ENCODE data around the gene NPPB.
A peak's percentile ranks its signal among the peaks of the same experiment; 100 is the strongest.

The NPPB gene

DNA sequence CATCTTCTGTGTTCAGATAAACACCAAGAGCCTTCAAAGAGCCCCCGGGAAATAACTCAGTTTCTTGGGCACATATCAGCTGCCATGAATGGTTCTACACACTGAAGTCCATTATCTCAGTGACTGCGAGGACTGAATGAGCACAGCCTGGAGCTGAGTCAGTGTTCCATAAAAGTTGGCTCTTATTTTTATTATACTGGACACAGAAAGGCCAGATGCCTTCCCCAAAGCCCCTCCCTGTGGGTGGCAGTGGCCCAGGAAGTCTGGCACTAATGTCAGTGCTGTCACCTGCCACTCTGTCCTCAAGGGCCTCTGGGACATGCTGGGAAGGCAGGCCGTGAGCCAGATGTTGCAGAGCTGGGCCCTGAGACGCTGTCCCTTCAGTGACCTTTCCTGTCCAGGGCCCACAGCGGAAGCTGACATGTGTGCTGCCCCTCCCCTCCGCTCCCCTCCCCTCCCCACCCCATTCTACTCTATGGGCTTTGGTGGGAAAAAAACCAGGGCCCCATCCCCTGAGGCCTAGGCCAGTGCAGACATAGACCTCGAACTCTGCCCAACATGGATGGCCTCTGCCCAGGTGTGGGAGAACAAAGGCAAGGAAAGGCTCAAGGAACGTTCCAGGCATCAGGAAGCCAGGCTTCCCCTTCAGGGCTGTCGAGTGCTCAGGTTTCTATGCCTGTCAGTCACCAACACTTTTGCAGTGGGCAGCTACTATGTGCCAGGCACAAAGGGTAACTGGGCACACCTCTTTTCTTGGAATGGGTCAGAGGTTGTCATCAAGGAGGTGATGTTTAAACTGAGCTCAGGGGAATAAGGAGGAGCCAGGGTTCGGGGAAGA lies 22.4 kb upstream of the NPPB start:
- DNase-seq (ENCODE audit: low spot score), result peak; percentile 22

DNA sequence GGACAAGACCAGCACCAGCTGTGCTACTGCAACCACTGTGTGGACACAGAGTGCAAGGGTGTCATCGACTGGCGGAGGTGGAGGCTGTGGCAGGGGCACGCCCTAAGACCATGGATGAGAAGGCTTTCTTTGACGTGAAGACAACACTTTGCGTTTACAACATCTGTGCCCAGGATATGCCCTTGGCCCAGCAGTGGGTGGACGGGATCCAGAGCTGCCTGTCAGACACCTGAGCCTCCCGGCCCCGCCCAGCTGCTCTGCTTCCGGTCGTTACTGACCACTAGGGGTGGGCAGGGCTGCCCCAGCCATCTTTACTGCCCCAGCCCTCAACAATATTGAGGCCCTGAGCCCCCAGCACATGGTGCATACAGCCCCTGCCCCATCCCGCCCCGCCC lies 21.4 kb upstream of the NPPB start:
- DNase-seq (ENCODE audit: low spot score), result no peak

DNA sequence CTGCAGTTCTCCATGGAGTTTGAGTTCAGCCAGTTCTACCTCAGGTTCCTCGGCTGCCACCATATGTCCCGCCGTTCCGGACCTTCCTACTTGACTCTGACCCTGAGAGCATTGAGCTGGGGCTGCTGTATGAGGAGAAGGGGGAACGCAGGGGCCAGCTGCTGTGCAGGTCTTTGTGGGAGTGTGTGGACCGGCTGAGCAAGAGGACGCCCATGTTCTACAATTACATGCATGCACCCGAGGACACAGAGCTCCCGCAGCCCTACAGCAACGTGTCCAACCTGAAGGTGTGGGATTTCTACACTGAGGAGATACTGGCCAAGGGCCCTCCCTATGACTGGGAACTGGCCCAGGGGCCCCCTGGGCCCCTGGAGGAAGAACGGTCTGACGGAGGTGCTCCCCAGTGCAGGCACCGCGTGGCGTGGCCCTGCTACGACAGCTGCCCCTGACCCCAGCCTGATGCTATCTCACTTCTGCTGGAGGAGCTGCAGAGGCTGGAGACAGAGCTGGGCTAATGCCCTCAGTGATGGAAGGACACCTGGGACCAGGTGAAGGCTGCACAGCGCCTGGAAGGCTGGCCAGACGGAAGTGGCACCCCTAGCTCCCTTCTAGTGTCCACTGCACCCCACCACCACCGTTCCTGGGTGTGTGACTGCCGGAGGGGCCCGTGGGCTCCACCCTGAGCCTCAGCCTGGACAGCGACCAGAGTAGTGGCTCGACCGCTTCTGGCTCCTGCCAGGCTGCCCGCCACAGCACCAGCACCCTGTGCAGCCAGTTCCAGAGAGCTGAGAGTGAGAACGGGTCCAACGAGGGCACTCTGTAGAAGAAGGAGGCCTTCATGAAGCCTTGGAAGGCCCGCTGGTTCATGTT lies 20.8 kb upstream of the NPPB start:
- no peak for DNase-seq (ENCODE audit: low spot score)

GRCh38 chr1:11878891-11879190 lies 20.1 kb upstream of the NPPB start:
- DNase-seq (ENCODE audit: low spot score), result no peak

GRCh38 chr1:11878081-11878890 lies 19.5 kb upstream of the NPPB start:
- DNase-seq (ENCODE audit: low spot score), result no peak

GRCh38 chr1:11877074-11877473 lies 18.3 kb upstream of the NPPB start:
- no peak for DNase-seq (ENCODE audit: low spot score)

DNA sequence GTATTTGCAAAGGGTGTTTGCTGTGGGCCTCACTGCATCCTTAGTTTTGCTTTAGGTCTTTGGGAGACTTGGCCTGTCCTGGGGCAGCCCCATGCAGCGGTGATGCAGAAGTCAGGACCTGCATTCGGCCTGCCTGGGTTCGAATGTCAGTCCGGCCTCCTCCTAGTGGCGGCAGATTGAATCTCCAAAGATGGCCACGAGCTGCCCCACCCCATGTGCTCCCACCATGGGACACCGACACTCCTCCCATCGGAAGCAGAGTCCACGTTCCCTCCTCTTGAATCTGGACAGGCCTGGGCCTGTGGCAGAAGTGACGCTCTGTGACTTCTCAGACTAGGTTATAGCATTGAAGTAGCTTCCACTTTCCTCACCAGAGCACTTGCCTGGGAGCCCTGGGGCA lies 16.3 kb upstream of the NPPB start:
- no peak for DNase-seq (ENCODE audit: low spot score)

DNA sequence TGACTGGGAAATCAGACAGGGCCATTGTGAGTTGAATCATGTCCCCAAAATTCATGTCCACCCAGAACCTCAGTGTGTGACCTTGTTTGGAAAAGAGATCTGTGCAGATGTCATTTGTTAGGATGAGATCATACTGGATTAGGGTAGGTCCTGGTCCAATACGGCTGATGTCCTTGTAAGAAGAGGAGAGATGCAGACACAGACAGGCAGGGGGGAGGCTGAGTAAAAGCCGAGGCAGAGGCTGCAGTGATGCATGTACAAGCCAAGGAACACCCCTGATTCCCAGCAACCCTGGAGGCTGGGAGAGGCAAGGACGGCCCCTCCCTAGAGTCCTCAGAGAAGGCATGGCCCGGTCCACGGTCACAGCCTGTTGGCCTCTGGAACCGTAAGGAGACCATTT lies 15.9 kb upstream of the NPPB start:
- no peak for DNase-seq (ENCODE audit: low spot score)

- DNase-seq (ENCODE audit: low spot score), result no peak
Observed at GRCh38 chr1:11874258-11874562, 15.5 kb upstream of the NPPB start.

- no peak for DNase-seq (ENCODE audit: low spot score)
Observed at GRCh38 chr1:11873395-11874257, 14.9 kb upstream of the NPPB start.

DNA sequence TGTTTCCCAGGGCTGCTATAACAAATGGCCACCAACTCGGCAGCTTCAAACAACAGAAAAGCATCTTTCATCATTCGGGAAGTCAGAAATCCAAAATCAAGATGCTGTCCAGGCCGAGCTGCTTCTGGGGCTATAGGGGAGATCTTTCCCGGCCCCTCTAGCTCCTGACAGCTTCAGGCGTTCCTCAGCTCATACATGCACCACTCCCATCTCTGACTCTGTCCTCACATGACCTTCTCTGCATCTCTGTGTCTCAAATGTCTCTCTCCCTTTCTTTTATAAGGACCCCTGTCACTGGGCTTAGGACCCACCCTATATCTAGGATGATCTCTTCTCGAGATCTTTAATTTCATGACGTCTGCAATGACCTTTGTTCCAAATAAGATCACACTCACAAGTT lies 13.8 kb upstream of the NPPB start:
- no peak for DNase-seq (ENCODE audit: low spot score)

- no peak for DNase-seq (ENCODE audit: low spot score)
Observed at GRCh38 chr1:11869650-11870207, 11.0 kb upstream of the NPPB start.

GRCh38 chr1:11869104-11869503 lies 10.4 kb upstream of the NPPB start:
- DNase-seq (ENCODE audit: low spot score), result no peak

DNA sequence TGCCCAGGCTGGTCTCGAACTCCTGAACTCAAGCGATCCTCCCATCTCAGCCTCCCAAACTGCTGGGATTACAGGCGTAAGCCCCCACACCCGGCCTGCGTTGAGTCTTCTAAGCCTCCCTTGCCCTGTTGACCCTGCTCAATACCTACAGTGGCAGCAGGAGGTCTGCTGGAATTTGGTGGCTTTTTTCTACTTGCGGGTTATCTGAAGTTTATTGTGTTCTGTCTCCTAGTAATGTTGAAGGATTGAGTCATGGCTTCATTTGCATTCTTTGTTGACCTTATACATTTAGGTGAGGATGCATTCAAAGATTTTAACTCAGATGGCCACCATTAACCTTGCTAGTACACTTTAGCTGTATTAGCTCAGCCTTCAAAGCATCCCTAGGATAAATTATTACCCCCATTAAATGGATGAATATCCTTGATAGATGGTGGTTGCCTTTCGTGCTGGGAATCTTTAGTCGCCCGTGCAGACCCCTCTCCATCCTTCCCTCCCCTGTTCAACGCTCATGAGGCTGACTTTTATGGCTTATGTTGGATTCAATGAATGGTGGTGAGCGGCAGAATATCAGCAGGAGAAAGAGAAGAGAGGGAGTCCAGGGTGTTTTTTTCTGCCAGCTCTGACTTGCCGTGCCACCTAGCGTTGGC lies 9.7 kb upstream of the NPPB start:
- no peak for DNase-seq (ENCODE audit: low spot score)

GRCh38 chr1:11862890-11863289 lies 4.1 kb upstream of the NPPB start:
- DNase-seq (ENCODE audit: low spot score), result no peak

DNA sequence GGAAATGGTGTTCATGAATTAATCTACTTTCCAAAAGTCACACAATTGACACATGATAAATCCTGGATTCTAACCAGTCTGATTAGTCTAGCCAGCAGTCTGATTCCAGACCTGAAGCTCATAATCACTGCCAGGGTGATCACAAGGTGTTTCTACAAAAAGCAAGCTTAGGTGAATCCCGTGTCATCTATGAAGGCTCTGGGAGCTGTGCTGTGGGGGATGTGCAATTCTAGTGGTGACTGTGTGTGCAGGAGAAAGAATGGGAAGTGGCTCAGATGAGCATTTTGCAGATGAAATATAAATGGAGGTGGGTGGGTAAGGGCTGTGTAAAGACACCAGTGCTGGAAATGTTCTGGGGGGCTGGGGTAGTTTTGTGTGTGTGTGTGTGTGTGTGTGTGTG lies 1.8 kb upstream of the NPPB start:
- no peak for DNase-seq (ENCODE audit: low spot score)

DNA sequence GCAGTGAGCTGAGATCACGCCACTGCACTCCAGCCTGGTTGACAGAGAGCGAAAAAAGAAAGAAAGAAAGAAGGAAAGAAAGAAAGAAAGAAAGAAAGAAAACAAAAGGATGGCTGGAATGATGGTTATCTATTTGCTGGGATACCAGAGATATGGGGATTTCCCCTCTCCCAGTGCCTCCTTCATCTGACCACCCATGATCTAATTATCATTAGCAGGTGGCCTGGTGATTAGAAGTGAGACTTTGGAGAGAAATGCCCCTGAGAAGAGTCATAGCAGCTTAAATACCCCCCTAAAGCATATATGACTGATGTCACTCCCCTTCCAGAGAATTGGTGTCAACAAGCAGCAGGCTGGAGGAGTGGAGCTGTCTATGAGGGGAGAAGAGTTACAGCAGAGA lies 1.3 kb upstream of the NPPB start:
- DNase-seq (ENCODE audit: low spot score), result no peak

DNA sequence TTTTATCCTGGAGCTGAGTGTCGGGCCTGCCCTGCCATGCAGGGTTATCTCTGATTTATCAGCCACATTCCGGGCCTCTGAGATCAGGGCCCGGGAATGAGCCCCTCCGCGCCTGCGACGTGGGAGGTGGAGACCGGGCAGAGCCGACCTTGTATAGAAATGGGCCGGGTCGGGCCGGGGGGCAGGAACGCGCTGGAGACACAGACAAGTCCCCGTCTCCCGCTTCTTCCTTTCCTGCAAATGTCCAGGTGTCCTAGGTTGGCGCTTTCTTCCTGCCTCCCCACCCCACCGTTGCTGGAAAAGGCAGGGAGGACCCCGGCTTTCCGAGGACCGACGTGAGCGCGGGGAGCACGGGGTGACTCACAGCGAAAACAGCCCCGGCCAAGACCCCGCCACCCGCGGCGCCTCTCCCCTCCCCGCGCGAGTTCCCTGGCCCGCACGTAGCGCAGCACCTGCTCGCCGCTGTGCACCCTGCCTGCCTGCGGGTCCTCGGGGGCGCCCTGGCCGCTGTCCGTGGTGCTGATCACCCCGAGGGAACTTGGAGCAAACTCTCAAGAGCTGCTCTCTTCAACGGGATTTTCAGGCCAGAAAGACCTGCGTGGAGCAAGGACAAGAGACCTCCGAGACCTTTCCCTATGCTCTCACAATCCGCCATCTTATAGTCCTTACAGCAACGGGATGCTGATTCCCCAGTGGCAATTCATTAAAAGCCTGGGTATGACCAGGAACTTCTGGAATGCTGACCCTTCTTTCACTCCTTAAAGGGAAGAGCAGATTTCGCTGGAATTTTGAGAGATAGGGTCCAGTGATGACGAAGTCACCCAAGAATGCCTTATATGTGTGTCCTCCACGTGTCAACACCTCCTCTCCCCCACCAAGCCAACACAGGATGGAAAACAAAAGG lies 475 bp upstream of the NPPB start:
- DNase-seq (ENCODE audit: low spot score), result no peak

DNA sequence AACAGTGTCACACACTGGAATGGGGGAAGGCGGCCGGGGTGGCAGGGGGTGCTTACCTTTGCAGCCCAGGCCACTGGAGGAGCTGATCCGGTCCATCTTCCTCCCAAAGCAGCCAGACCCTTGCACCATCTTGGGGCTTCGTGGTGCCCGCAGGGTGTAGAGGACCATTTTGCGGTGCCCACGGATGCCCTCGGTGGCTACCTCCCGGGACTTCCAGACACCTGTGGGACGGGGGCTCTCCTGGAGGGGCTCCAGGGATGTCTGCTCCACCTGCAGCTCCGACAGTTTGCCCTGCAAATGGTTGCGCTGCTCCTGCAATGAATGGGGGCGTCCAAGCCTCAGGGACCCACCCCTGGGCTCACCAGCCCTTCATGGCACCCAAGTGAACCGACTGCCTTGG lies 587 bp downstream of the NPPB start:
- no peak for DNase-seq (ENCODE audit: low spot score)

Data from Ammon's horn (tissue), 1 donor.